Uterus (tissue), 4 donors: ENCODE results near the gene ELAC2. TPM values are rescaled to one million over a fixed set of nuclear protein-coding genes. Genes with fewer than 3 reads are reported as not detected.

ENCODE experiments used
- DNase-seq, 2 donors: peaks; one replicate each; pipeline ENCODE4 v3.0.0-alpha.2; 2019 to 2020
- H3K27ac ChIP-seq, 2 donors: fragments of 200-600 bp; sonication (generic); 1 replicate in 1 of 2; 2 replicates in 1 of 2; pipeline ENCODE4 v1.5.1; 2016 to 2018
- H3K27me3 ChIP-seq, 2 donors: fragments of 200-600 bp; sonication (generic); one replicate each; pipeline ENCODE4 v1.5.1; 2018 to 2019; ENCODE audit warnings: control low read depth in 1 of 2
- H3K36me3 ChIP-seq, 2 donors: fragments of 200-600 bp; sonication (generic); one replicate each; pipeline ENCODE4 v1.5.1; 2019; ENCODE audit warnings: control low read depth in 1 of 2
- H3K4me1 ChIP-seq, 2 donors: fragments of 200-600 bp; sonication (generic); one replicate each; pipeline ENCODE4 v1.5.1; 2018 to 2019; ENCODE audit warnings: control low read depth in 1 of 2
- H3K4me3 ChIP-seq, 2 donors: fragments of 200-600 bp; sonication (generic); 1 replicate in 1 of 2; 2 replicates in 1 of 2; pipeline ENCODE4 v1.5.1; 2018 to 2019; ENCODE audit warnings: mild to moderate bottlenecking in 1 of 2
- H3K9me3 ChIP-seq, 2 donors: fragments of 200-600 bp; sonication (generic); one replicate each; pipeline ENCODE4 v1.5.1; 2019; ENCODE audit warnings: control low read depth in 1 of 2
- CTCF ChIP-seq, 4 experiments: fragments of 200-600 bp in 2 of 4; fragments of 450-650 bp in 2 of 4; sonication (generic) in 2 of 4; IDR thresholded peaks; one replicate each; pipeline ENCODE4 v1.5.1; 2016 to 2019; ENCODE audit warnings: antibody characterized with exemption in 4 of 4, mild to moderate bottlenecking in 2 of 4, moderate library complexity in 1 of 4
- POLR2A ChIP-seq, 2 donors: fragments of 450-650 bp; IDR thresholded peaks; one replicate each; pipeline ENCODE4 v1.6.1; 2016; ENCODE audit warnings: antibody characterized with exemption in 2 of 2, mild to moderate bottlenecking in 1 of 2, moderate library complexity in 1 of 2
- intact Hi-C: fragments of 100-400 bp; cut with DNase I; formaldehyde crosslinking; loops from one replicate; pipeline ENCODE4 v1.15.1; 2023; ENCODE audit warnings: low total_unique reads
- total RNA-seq, 4 donors: library from RNA; depleted of rRNA in 3 of 4; stranded (reverse); fragments of >200 nt in 3 of 4; gene quantifications; one replicate each; pipeline versions ENCODE4 v1.1.0 to v1.2.4, GENCODE V29; 2014 to 2023
- donor health status: DM: yes; HTN: yes; CAD: no.

Gene ELAC2
- total RNA-seq, 4 donors from 2014 or later: 9.7 to 62.2 (median 51.3) TPM

DNA sequence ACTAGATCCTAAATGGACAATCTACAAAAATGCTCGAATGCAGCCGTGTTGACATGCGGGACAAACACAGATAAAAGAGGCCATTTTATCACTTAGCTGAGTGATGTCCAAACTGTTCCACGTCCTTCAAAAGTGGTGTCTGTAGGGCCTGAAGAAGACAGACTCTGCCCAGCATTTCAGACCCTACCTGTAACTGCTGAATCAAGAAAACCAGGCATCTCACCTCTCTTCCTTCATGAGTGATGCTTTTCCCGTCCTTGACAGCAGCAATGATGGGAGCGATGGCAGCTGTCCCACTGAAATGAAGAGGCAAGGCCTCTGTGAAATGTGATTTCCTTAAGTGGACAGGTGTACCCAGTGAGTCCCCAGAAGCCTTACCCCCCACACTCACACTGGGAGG lies 12.3 kb downstream of the ELAC2 start:
- Histone ChIP-seq H3K4me1 (no peaks in the 10 kb centered on the region), H3K36me3 (no peaks in the 10 kb centered on the region), H3K4me3 (no peak overlapping the region), H3K27ac (no peak overlapping the region), H3K27me3 (no peaks in the 10 kb centered on the region), H3K9me3 (no peaks in the 10 kb centered on the region)
- intact Hi-C loops: no loop called here
- DNase-seq: no peak
- TF ChIP-seq POLR2A (IDR thresholded peaks at IDR 0.05) (no peak), CTCF (IDR thresholded peaks at IDR 0.05) (no peak)

DNA sequence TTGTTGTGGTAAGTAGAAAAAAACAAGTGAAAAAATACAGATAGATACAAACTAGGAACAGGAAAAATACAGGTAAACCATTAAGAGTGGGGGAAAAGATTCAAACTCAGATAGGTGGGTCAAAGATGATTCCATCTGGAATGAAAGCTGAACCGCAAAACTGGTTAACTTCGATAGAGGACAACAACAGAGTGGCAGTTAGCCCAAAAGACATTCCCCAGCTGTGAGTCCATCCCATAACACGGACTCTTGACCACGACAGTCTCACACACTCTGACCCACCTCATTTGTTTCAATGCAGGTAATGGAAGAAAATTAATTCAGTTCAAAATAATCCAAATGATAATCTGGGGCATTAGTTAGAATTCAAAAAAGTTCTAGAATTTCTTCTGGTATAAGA lies 13.5 kb downstream of the ELAC2 start:
- DNase-seq: no peak
- intact Hi-C loops: no loop called here
- Histone ChIP-seq H3K27me3 (no peaks in the 10 kb centered on the region), H3K4me3 (no peak overlapping the region), H3K36me3 (no peaks in the 10 kb centered on the region), H3K9me3 (no peaks in the 10 kb centered on the region), H3K4me1 (no peaks in the 10 kb centered on the region), H3K27ac (no peak overlapping the region)
- TF ChIP-seq POLR2A (IDR thresholded peaks at IDR 0.05) (no peak), CTCF (IDR thresholded peaks at IDR 0.05) (no peak)

- Histone ChIP-seq H3K27ac (no peak overlapping the region), H3K4me1 (no peaks in the 10 kb centered on the region), H3K36me3 (no peaks in the 10 kb centered on the region), H3K9me3 (no peaks in the 10 kb centered on the region), H3K4me3 (no peak overlapping the region), H3K27me3 (no peaks in the 10 kb centered on the region)
- TF ChIP-seq CTCF (IDR thresholded peaks at IDR 0.05) (no peak), POLR2A (IDR thresholded peaks at IDR 0.05) (no peak)
- intact Hi-C loops: no loop called here
- no peak for DNase-seq
Observed at GRCh38 chr17:13003927-13004326, 13.9 kb downstream of the ELAC2 start.

DNA sequence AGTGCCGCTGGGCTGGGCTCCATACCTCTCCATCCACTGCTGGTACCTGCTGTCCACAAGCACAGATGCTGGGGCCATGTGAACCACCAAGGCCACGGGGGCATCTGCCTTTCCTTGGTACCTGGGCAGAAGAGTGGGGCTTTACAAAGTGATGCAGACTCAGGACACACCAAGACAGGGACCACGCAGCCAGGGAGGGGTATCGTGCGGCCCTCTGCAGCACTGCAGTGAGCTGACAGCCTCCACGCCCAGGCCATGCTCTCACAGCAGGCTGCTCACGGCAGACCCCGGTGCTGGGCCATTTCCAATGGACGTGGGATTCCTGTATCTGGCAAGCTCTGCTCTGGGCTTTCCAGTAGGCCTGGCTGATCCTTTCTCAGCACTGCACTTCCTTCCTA lies 14.4 kb downstream of the ELAC2 start:
- intact Hi-C loops: no loop called here
- no peaks in the 10 kb centered on the region for H3K36me3 ChIP-seq
- H3K9me3 ChIP-seq: no peaks in the 10 kb centered on the region
- no peak overlapping the region for H3K4me3 ChIP-seq
- no peak overlapping the region for H3K27ac ChIP-seq
- no peaks in the 10 kb centered on the region for H3K27me3 ChIP-seq
- TF ChIP-seq CTCF (IDR thresholded peaks at IDR 0.05) (no peak), POLR2A (IDR thresholded peaks at IDR 0.05) (no peak)
- DNase-seq: no peak
- no peaks in the 10 kb centered on the region for H3K4me1 ChIP-seq

- no peak overlapping the region for H3K4me3 ChIP-seq
- H3K9me3 ChIP-seq: no peaks in the 10 kb centered on the region
- no peak overlapping the region for H3K27ac ChIP-seq
- no peaks in the 10 kb centered on the region for H3K36me3 ChIP-seq
- intact Hi-C loops: no loop called here
- H3K27me3 ChIP-seq: no peaks in the 10 kb centered on the region
- TF ChIP-seq POLR2A (IDR thresholded peaks at IDR 0.05) (no peak), CTCF (IDR thresholded peaks at IDR 0.05) (peak; percentile 76 to 82 (median 80))
- no peaks in the 10 kb centered on the region for H3K4me1 ChIP-seq
- peak; percentile 81 to 82 for DNase-seq
Observed at GRCh38 chr17:13002761-13003453, 14.9 kb downstream of the ELAC2 start.
